Spleen (tissue), 7 donors: Measurements from ENCODE around the gene TMED9.

ENCODE experiments used
- POLR2A ChIP-seq, 3 donors: fragments of 450-650 bp; IDR thresholded peaks; one replicate each; pipeline ENCODE4 v1.5.1; 2017; ENCODE audit warnings: antibody characterized with exemption in 3 of 3, mild to moderate bottlenecking in 1 of 3
- TF ChIP-seq, protein P1 (sequence below), 11 experiments: fragments of 200-600 bp in 7 of 11; fragments of 450-650 bp in 4 of 11; sonication (generic) in 4 of 11; IDR thresholded peaks in 8 of 11; conservative IDR thresholded peaks in 3 of 11; 1 replicate in 7 of 11; 2 replicates in 4 of 11; pipeline versions ENCODE4 v1.4.0 to v1.8.0; 2016 to 2021; ENCODE audit warnings: antibody characterized with exemption in 11 of 11, inconsistent platforms in 4 of 11, mild to moderate bottlenecking in 1 of 11
- donor health status: DM: no; HTN: no; CAD: no; lungs with moderate emphysema.
- donor health status: DM: no; HTN: no; CAD: no.
- donor health status: DM: no; HTN: no; CAD: no.

- TF ChIP-seq, protein P1, sequence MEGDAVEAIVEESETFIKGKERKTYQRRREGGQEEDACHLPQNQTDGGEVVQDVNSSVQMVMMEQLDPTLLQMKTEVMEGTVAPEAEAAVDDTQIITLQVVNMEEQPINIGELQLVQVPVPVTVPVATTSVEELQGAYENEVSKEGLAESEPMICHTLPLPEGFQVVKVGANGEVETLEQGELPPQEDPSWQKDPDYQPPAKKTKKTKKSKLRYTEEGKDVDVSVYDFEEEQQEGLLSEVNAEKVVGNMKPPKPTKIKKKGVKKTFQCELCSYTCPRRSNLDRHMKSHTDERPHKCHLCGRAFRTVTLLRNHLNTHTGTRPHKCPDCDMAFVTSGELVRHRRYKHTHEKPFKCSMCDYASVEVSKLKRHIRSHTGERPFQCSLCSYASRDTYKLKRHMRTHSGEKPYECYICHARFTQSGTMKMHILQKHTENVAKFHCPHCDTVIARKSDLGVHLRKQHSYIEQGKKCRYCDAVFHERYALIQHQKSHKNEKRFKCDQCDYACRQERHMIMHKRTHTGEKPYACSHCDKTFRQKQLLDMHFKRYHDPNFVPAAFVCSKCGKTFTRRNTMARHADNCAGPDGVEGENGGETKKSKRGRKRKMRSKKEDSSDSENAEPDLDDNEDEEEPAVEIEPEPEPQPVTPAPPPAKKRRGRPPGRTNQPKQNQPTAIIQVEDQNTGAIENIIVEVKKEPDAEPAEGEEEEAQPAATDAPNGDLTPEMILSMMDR (IDR thresholded peaks at IDR 0.05 in 8 of 11, conservative IDR thresholded peaks at IDR 0.05 in 3 of 11): peak in 1 of 11 experiments; percentile 25
- TF ChIP-seq POLR2A (IDR thresholded peaks at IDR 0.05): peak in 2 of 3 donors; percentile 49 to 60
Measured at GRCh38 chr5:177599731-177600507, 7.9 kb downstream of the TMED9 start, which contains the start of gene B4GALT7.
